Prostate gland (tissue), 2 donors: Measurements from ENCODE around the gene KCNJ14. TPM values are rescaled to one million over a fixed set of nuclear protein-coding genes. Genes with fewer than 3 reads are reported as not detected.

Experiments
- DNase-seq: peaks from one replicate; pipeline ENCODE4 v3.0.0-alpha.2; 2019; ENCODE audit warnings: low spot score
- H3K27ac ChIP-seq, 2 donors: fragments of 200-600 bp; sonication (generic); 2 replicates each; pipeline ENCODE4 v1.5.1; 2017 to 2019
- H3K27me3 ChIP-seq: fragments of 200-600 bp; sonication (generic); replicated peaks from 2 replicates; pipeline ENCODE4 v1.5.1; 2019; ENCODE audit not compliant: insufficient read depth
- H3K36me3 ChIP-seq, 2 donors: fragments of 200-600 bp; sonication (generic); 1 replicate in 1 of 2; 2 replicates in 1 of 2; pipeline versions ENCODE4 v1.5.1 to v1.8.1; 2017 to 2019
- H3K4me1 ChIP-seq: fragments of 200-600 bp; sonication (generic); replicated peaks from 2 replicates; pipeline ENCODE4 v1.5.1; 2019
- H3K4me3 ChIP-seq, 2 donors: fragments of 200-600 bp; sonication (generic); 2 replicates each; pipeline ENCODE4 v1.5.1; 2017 to 2019
- H3K9me3 ChIP-seq: fragments of 200-600 bp; sonication (generic); 2 replicates; pipeline ENCODE4 v1.5.1; 2017
- POLR2A ChIP-seq: fragments of 450-650 bp; IDR thresholded peaks from one replicate; pipeline ENCODE4 v1.6.1; 2016; ENCODE audit warnings: antibody characterized with exemption, mild to moderate bottlenecking
- POLR2AphosphoS5 ChIP-seq: sonication (generic); formaldehyde crosslinking; IDR thresholded peaks from one replicate; pipeline ENCODE4 v1.6.1; 2017; ENCODE audit warnings: antibody characterized with exemption
- WGBS: methylation state at CpG from one replicate; pipeline ENCODE4 v1.1.5; 2018; 5-methylcytosine and 5-hydroxymethylcytosine counted together
- intact Hi-C: fragments of 100-400 bp; cut with DNase I; formaldehyde crosslinking; loops from one replicate; pipeline ENCODE4 v1.14.2; 2022
- total RNA-seq, 2 donors: library from RNA; depleted of rRNA; stranded (reverse); fragments of >200 nt; gene quantifications; one replicate each; pipeline ENCODE4 v1.1.0, GENCODE V29; 2016
- TF ChIP-seq, protein P1 (sequence below), 4 experiments: fragments of 200-600 bp in 2 of 4; fragments of 450-650 bp in 2 of 4; sonication (generic) in 2 of 4; IDR thresholded peaks; 1 replicate in 3 of 4; 2 replicates in 1 of 4; pipeline ENCODE4 v1.5.1; 2016 to 2019; ENCODE audit warnings: antibody characterized with exemption in 4 of 4, mild to moderate bottlenecking in 2 of 4, moderate library complexity in 2 of 4

Gene KCNJ14
- total RNA-seq, 2 donors from 2014 or later, result 0.45 to 2.2 TPM

DNA sequence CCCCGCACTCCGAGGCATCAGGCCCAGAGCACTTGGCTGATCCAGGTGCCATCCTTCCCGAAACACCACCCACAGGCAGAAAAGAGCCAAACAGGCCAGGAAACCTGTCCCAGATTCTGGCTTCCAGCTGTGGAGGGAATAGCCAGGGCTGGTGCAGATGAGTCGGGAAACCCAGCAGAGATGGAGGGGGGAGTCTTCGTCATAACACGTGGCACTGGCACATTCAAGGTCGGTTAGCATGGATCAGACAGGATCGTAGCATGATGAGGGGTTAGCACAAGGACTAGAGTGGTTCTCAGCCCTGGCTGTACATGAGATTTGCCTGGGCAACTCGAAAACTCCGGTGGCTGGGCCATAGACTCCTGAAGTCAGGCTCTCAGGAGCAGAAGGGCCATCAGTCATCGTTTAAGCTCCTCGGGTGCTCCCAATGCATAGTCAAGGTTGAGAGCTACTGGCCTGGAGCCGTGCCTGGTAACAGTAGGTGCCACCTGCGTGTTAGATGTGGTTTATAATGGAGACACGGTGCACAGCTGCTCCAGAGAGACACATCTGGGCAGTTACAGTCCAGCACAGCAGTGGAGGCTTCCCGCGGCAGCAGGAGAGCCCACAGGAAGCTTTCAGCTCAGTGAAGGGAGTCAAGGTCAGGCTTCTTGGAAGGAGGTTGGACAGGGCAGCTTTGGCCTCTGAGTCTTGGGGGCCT lies 20.1 kb downstream of the KCNJ14 start:
- TF ChIP-seq POLR2A, result no peak
- TF ChIP-seq, protein P1, sequence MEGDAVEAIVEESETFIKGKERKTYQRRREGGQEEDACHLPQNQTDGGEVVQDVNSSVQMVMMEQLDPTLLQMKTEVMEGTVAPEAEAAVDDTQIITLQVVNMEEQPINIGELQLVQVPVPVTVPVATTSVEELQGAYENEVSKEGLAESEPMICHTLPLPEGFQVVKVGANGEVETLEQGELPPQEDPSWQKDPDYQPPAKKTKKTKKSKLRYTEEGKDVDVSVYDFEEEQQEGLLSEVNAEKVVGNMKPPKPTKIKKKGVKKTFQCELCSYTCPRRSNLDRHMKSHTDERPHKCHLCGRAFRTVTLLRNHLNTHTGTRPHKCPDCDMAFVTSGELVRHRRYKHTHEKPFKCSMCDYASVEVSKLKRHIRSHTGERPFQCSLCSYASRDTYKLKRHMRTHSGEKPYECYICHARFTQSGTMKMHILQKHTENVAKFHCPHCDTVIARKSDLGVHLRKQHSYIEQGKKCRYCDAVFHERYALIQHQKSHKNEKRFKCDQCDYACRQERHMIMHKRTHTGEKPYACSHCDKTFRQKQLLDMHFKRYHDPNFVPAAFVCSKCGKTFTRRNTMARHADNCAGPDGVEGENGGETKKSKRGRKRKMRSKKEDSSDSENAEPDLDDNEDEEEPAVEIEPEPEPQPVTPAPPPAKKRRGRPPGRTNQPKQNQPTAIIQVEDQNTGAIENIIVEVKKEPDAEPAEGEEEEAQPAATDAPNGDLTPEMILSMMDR (IDR thresholded peaks at IDR 0.05), result no peak
- H3K4me3 ChIP-seq, result no peak overlapping the region
- 89% methylated on average over 13 of the region's 17 CpGs for WGBS
- no peaks in the 10 kb centered on the region for H3K9me3 ChIP-seq
- no peak overlapping the region for H3K27ac ChIP-seq
- intact Hi-C loops, result no loop called here
- H3K4me1 ChIP-seq, result peaks cover 3% of the 10 kb centered on the region
- no peaks in the 10 kb centered on the region for H3K27me3 ChIP-seq
- no peak for DNase-seq
- peaks cover 11 to 42% of the 10 kb centered on the region in 2 donors for H3K36me3 ChIP-seq

DNA sequence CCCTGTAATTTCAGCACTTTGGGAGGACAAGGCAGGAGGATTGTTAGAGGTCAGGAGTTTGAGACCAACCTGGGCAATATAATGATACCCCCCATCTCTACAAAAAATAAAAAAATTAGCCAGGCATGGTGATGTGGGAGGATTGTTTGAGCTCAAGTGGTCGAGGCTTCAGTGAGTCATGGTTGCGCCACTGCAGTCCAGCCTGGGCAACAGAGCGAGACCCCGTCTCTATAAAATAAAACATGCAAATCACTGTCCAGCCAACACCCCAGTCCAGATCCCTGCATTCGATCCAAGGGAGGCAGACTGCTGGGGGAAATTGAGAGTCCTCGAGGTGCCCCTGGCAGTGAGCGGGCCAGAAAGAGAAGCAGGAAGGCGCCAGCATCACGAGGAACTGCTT lies 20.8 kb downstream of the KCNJ14 start:
- H3K36me3 ChIP-seq, result peaks cover 11 to 37% of the 10 kb centered on the region in 2 donors
- no peak for TF ChIP-seq POLR2AphosphoS5
- TF ChIP-seq, protein P1 (IDR thresholded peaks at IDR 0.05), result no peak
- no peak for TF ChIP-seq POLR2A

DNA sequence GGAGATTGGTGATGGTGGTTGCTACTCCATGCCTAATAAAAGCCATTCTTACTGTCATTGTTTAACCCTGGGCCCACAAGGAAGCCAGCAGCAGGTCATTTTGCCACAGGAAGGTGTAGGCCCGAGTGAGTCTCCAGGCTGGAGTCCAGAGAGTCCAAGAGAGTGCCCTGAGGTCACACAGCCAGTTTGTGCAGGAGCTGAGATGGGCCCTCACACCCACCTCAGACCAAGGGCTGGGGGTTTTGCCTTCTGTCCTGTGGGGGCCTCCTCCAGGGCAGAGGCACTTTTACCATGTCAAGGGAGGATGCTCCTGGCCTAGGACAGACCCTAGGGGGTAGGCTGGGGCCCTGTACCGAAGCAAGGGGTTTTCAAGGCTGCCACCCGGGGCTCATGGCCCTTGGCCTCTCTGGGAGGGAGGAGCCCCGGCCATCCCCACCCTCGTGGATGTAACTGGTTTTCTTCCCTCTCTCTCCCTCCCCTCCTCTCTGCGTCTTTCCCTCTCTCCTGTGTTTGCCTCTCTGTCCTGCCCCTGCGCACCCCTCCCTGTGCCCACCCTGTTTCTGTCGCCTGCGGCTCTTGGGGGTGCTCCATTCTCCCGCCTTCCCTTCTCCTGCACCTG lies 21.8 kb downstream of the KCNJ14 start:
- Histone ChIP-seq H3K4me3 (no peak overlapping the region), H3K36me3 (peaks cover 11 to 29% of the 10 kb centered on the region in 2 donors)
- no peak for DNase-seq

More for the DNA sequence above, 20.8 kb downstream of the KCNJ14 start:
- no peaks in the 10 kb centered on the region for H3K4me1 ChIP-seq
- H3K9me3 ChIP-seq, result no peaks in the 10 kb centered on the region
- no peak for DNase-seq
- H3K27ac ChIP-seq, result no peak overlapping the region
- intact Hi-C loops, result no loop called here
- 92% methylated on average over 9 of the region's 9 CpGs for WGBS
- no peaks in the 10 kb centered on the region for H3K27me3 ChIP-seq
- no peak overlapping the region for H3K4me3 ChIP-seq

DNA sequence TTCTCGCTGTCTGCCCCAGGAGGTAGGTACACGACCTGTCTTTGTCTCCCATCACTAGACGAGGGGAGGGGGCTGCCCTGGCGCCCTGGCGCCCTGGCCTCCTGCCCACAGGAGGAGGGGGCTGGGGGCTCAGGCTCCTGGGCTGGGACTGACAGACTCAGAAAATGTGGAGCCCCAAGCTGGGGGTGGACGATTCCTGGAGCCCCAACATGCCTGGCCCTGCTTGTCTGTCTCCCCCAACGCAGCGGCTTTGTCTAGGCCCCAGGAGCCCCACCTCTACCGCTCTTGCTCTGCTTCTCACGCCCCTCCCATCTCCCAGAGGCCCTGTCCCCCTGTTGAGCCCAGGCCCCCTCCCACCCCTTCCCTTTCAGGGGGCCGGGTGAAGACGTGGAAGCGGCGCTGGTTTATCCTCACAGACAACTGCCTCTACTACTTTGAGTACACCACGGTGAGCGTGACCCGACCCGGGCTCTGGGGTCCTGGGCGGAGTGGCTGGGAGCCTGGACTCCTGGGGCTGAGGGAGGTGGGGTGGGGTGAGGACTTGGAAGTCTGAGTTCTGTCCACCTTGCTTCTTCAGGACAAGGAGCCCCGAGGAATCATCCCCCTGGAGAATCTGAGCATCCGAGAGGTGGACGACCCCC lies 22.4 kb downstream of the KCNJ14 start:
- H3K27ac ChIP-seq, result no peak overlapping the region
- H3K9me3 ChIP-seq, result no peaks in the 10 kb centered on the region
- WGBS, result 74% methylated on average over 22 of the region's 22 CpGs
- TF ChIP-seq POLR2A, result no peak
- TF ChIP-seq POLR2AphosphoS5, result no peak
- TF ChIP-seq, protein P1 (IDR thresholded peaks at IDR 0.05), result no peak
- H3K36me3 ChIP-seq, result peaks cover 11 to 24% of the 10 kb centered on the region in 2 donors
- H3K27me3 ChIP-seq, result no peaks in the 10 kb centered on the region
- no peak overlapping the region for H3K4me3 ChIP-seq
- H3K4me1 ChIP-seq, result no peaks in the 10 kb centered on the region
- intact Hi-C loops, result no loop called here
- no peak for DNase-seq

More for the DNA sequence above, 21.8 kb downstream of the KCNJ14 start:
- no peaks in the 10 kb centered on the region for H3K9me3 ChIP-seq
- H3K4me1 ChIP-seq, result no peaks in the 10 kb centered on the region
- 75% methylated on average over 10 of the region's 10 CpGs for WGBS
- no peaks in the 10 kb centered on the region for H3K27me3 ChIP-seq
- intact Hi-C loops, result no loop called here
- no peak for TF ChIP-seq POLR2A
- TF ChIP-seq POLR2AphosphoS5, result no peak
- TF ChIP-seq, protein P1 (IDR thresholded peaks at IDR 0.05), result no peak
- H3K27ac ChIP-seq, result no peak overlapping the region
